CD4-positive, alpha-beta memory T cell (primary cell): ENCODE results near the gene MAP3K20. TPM values are rescaled to one million over a fixed set of nuclear protein-coding genes. Genes with fewer than 3 reads are reported as not detected.

Experiments
- CTCF ChIA-PET: fragments of 350-600 bp; sonication (Branson Sonifier 250); formaldehyde crosslinking; loops from one replicate; lab custom pipeline; 2021; ENCODE audit warnings: inconsistent platforms; ENCODE audit not compliant: partially characterized antibody; lab: Charles Lee
- POLR2A ChIA-PET: fragments of 350-600 bp; sonication (Branson Sonifier 250); formaldehyde crosslinking; loops from one replicate; lab custom pipeline; 2021; ENCODE audit not compliant: partially characterized antibody; lab: Charles Lee
- DNase-seq, 5 donors: peaks; one replicate each; pipeline versions ENCODE4 v3.0.0 to v3.0.0-alpha.2; 2020 to 2022; ENCODE audit warnings: mixed read lengths in 1 of 5
- H3K27ac ChIP-seq: one replicate; pipeline ENCODE4 v1.7.0; 2013; ENCODE audit warnings: low read depth, low read length
- H3K27me3 ChIP-seq: 2 replicates; pipeline ENCODE4 v1.7.0; 2013; ENCODE audit warnings: mild to moderate bottlenecking, low read length, moderate library complexity; ENCODE audit not compliant: insufficient read depth
- H3K36me3 ChIP-seq: 2 replicates; pipeline ENCODE4 v1.7.0; 2013; ENCODE audit warnings: mild to moderate bottlenecking, low read length, moderate library complexity; ENCODE audit not compliant: insufficient read depth
- H3K4me1 ChIP-seq: 2 replicates; pipeline ENCODE4 v1.7.0; 2013; ENCODE audit warnings: mild to moderate bottlenecking, low read length, moderate library complexity; ENCODE audit not compliant: insufficient read depth
- H3K4me3 ChIP-seq, 2 donors: one replicate each; pipeline ENCODE4 v1.7.0; 2013; ENCODE audit warnings: low read length in 2 of 2, mild to moderate bottlenecking in 1 of 2
- H3K9me3 ChIP-seq, 2 donors: one replicate each; pipeline ENCODE4 v1.7.0; 2013; ENCODE audit warnings: low read length in 2 of 2, control low read depth in 1 of 2; ENCODE audit not compliant: control insufficient read depth in 1 of 2
- H3K27ac Mint-ChIP-seq, 7 donors: one replicate each; pipeline ENCODE4 v1.8.0; 2020 to 2021; ENCODE audit warnings: mixed read lengths in 7 of 7, mild to moderate bottlenecking in 6 of 7, inconsistent platforms in 3 of 7, moderate library complexity in 3 of 7
- H3K27me3 Mint-ChIP-seq, 2 donors: one replicate each; pipeline ENCODE4 v1.8.0; 2020 to 2021; ENCODE audit warnings: mixed read lengths in 2 of 2
- H3K36me3 Mint-ChIP-seq, 2 donors: one replicate each; pipeline ENCODE4 v1.8.0; 2020 to 2021; ENCODE audit warnings: mixed read lengths in 2 of 2, inconsistent platforms in 1 of 2, mild to moderate bottlenecking in 1 of 2
- H3K4me1 Mint-ChIP-seq, 4 donors: one replicate each; pipeline ENCODE4 v1.8.0; 2020 to 2021; ENCODE audit warnings: mixed read lengths in 4 of 4, mild to moderate bottlenecking in 1 of 4
- H3K4me3 Mint-ChIP-seq, 8 donors: one replicate each; pipeline ENCODE4 v1.8.0; 2020 to 2021; ENCODE audit warnings: mixed read lengths in 8 of 8, mild to moderate bottlenecking in 7 of 8, moderate library complexity in 6 of 8, inconsistent platforms in 3 of 8
- H3K9me3 Mint-ChIP-seq, 8 donors: one replicate each; pipeline ENCODE4 v1.8.0; 2020 to 2021; ENCODE audit warnings: mixed read lengths in 8 of 8, mild to moderate bottlenecking in 5 of 8, inconsistent platforms in 3 of 8, moderate library complexity in 1 of 8
- intact Hi-C: fragments of 100-400 bp; cut with micrococcal nuclease; formaldehyde crosslinking; loops from one replicate; pipeline ENCODE4 v1.15.1; 2023
- polyA plus RNA-seq, 2 donors: library from polyadenylated mRNA; unstranded; fragments of 300-500 nt; fragmentation: Illumina TruSeq; gene quantifications; one replicate each; pipeline ENCODE4 v1.2.3, GENCODE V29; 2021
- total RNA-seq, 2 experiments: library from RNA; stranded (reverse); gene quantifications; one replicate each; pipeline ENCODE4 v1.2.3, GENCODE V29; 2021

Gene MAP3K20
- total and polyA plus RNA-seq, 4 experiments from 2014 or later: 0.67 to 2.5 (median 0.82) TPM

DNA sequence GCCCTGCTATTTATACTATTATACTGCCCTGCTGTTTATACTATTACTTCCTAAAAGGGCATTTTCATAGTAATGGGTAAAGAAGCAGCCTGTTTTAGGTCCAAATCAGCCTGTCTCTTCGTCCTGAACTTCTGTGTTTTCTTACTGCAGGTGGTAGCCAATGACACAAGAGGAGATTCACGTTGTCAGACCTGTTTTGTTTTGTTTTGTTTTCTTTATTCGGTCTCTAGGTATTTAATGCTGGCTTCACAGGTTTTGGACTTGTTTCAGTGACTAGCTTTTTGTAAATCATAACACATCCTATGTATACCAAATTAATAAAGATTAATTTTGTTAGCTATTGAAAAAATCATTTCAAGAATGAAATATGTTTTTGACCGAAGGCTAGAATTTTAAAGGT is 116.4 kb downstream of the MAP3K20 start:
- CTCF ChIA-PET: interaction anchor here (1.0 kb wide), 1 partner anchor 18 kb away, joined by 4 read pairs; no protein-coding TSS in a partner anchor
- H3K36me3 Mint-ChIP-seq: no peaks in the 10 kb centered on the region
- H3K9me3 Mint-ChIP-seq: no peaks in the 10 kb centered on the region
- Histone ChIP-seq H3K27me3 (no peaks in the 10 kb centered on the region), H3K4me3 (no peak overlapping the region), H3K36me3 (no peaks in the 10 kb centered on the region), H3K9me3 (no peaks in the 10 kb centered on the region), H3K4me1 (no peaks in the 10 kb centered on the region), H3K27ac (no peak overlapping the region)
- H3K27ac Mint-ChIP-seq: no peak overlapping the region
- no peaks in the 10 kb centered on the region for H3K27me3 Mint-ChIP-seq
- peaks cover 0 to 2% (median 0%) of the 10 kb centered on the region in 4 donors for H3K4me1 Mint-ChIP-seq
- H3K4me3 Mint-ChIP-seq: no peak overlapping the region
- POLR2A ChIA-PET: no interaction called here
- no peak for DNase-seq
- intact Hi-C loops: no loop called here

GRCh38 chr2:173193925-173194324 is 118.3 kb downstream of the MAP3K20 start:
- intact Hi-C loops: no loop called here
- ChIA-PET POLR2A (no interaction called here), CTCF (interaction anchor here (1.0 kb wide), 2 partner anchors 12 to 166 kb away, joined by 3 read pairs; no protein-coding TSS in a partner anchor)
- no peaks in the 10 kb centered on the region for H3K9me3 ChIP-seq
- no peak overlapping the region for H3K4me3 ChIP-seq
- Mint-ChIP-seq H3K27ac (no peak overlapping the region), H3K4me1 (no peaks in the 10 kb centered on the region), H3K4me3 (no peak overlapping the region), H3K36me3 (no peaks in the 10 kb centered on the region), H3K9me3 (no peaks in the 10 kb centered on the region), H3K27me3 (no peaks in the 10 kb centered on the region)
- no peaks in the 10 kb centered on the region for H3K36me3 ChIP-seq
- no peaks in the 10 kb centered on the region for H3K4me1 ChIP-seq
- no peaks in the 10 kb centered on the region for H3K27me3 ChIP-seq
- DNase-seq: no peak
- no peak overlapping the region for H3K27ac ChIP-seq

DNA sequence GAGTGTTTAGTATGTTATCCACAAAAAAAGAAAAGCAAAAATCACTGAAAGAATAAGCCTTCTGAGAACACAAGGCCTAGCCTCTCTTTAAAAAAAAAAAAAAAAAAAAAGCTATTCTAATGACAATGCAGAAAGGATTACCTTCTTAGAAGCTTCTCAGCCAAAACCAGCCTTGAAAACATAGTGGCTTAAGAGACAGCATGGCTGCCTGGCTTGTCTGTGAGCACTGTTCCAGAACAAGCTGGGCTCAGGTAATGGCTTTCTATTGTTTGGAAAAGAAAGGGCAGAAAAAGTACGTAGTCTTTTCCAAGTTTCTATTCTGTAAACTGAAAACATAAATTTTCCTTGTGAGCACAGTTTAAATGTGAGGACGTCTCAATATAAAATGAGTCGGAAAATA is 119.5 kb downstream of the MAP3K20 start:
- ChIA-PET CTCF (interaction anchor here (1.7 kb wide), 1 partner anchor 15 kb away, joined by 8 read pairs; no protein-coding TSS in a partner anchor), POLR2A (no interaction called here)
- H3K27me3 ChIP-seq: no peaks in the 10 kb centered on the region
- H3K4me1 ChIP-seq: no peaks in the 10 kb centered on the region
- H3K4me1 Mint-ChIP-seq: no peaks in the 10 kb centered on the region
- H3K36me3 Mint-ChIP-seq: no peaks in the 10 kb centered on the region
- intact Hi-C loops: no loop called here
- DNase-seq: no peak
- H3K27ac ChIP-seq: no peak overlapping the region
- H3K36me3 ChIP-seq: no peaks in the 10 kb centered on the region
- no peak overlapping the region for H3K4me3 Mint-ChIP-seq
- H3K27me3 Mint-ChIP-seq: no peaks in the 10 kb centered on the region
- H3K27ac Mint-ChIP-seq: no peak overlapping the region
- no peaks in the 10 kb centered on the region for H3K9me3 ChIP-seq
- no peak overlapping the region for H3K4me3 ChIP-seq
- H3K9me3 Mint-ChIP-seq: no peaks in the 10 kb centered on the region

DNA sequence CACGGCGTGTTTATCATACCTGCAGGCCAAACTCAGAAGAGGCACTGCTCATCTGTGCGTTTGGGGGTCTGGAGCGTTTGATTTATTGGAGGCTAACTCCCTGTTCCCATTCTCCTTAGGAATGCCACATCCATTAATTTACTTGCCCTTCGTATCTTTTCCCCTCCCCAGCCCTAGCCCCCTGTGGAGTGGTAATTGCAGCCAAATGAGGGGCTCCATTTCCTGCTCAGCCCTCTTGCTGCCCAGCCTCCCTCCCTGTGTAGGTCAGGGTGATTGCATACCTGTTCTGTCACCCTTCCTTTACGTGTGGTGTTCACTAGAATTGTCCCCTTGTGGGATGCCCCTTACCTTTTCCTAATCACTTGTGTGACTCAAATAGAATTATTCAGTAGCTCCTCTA is 120.4 kb downstream of the MAP3K20 start:
- DNase-seq: no peak
- no peak overlapping the region for H3K4me3 ChIP-seq
- ChIA-PET CTCF (interaction anchor here (1.7 kb wide), 1 partner anchor 15 kb away, joined by 8 read pairs; no protein-coding TSS in a partner anchor), POLR2A (no interaction called here)
- H3K9me3 Mint-ChIP-seq: no peaks in the 10 kb centered on the region
- no peak overlapping the region for H3K27ac Mint-ChIP-seq
- H3K4me1 ChIP-seq: no peaks in the 10 kb centered on the region
- no peaks in the 10 kb centered on the region for H3K27me3 ChIP-seq
- H3K4me1 Mint-ChIP-seq: no peaks in the 10 kb centered on the region
- intact Hi-C loops: no loop called here
- no peak overlapping the region for H3K27ac ChIP-seq
- no peaks in the 10 kb centered on the region for H3K9me3 ChIP-seq
- no peaks in the 10 kb centered on the region for H3K27me3 Mint-ChIP-seq
- no peaks in the 10 kb centered on the region for H3K36me3 ChIP-seq
- H3K36me3 Mint-ChIP-seq: no peaks in the 10 kb centered on the region
- no peak overlapping the region for H3K4me3 Mint-ChIP-seq

DNA sequence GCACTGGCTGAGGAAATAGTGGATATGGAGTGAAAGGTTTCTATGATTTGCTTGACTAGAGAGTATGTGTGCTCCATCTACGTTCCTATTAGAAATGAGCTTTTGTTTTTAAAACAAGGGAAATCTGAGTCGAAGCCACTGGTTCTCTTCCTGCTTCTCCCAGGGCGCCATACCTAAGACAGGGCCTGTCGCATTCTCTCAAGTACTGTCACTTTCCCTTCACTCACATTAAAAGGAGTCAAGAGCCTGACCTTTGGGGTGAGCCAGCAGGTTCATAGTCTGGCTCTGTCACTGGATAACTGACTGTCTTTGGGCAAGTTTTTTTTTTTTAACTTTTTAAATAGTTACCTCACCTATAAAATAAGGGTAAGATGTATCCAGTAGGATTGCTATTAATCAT is 121.0 kb downstream of the MAP3K20 start:
- intact Hi-C loops: no loop called here
- Mint-ChIP-seq H3K36me3 (no peaks in the 10 kb centered on the region), H3K9me3 (no peaks in the 10 kb centered on the region), H3K4me1 (no peaks in the 10 kb centered on the region), H3K27ac (no peak overlapping the region), H3K4me3 (no peak overlapping the region), H3K27me3 (no peaks in the 10 kb centered on the region)
- Histone ChIP-seq H3K27ac (no peak overlapping the region), H3K4me3 (no peak overlapping the region), H3K9me3 (no peaks in the 10 kb centered on the region), H3K36me3 (no peaks in the 10 kb centered on the region), H3K4me1 (no peaks in the 10 kb centered on the region), H3K27me3 (no peaks in the 10 kb centered on the region)
- ChIA-PET CTCF (interaction anchor here (1.7 kb wide), 1 partner anchor 14 kb away, joined by 8 read pairs; no protein-coding TSS in a partner anchor), POLR2A (no interaction called here)
- DNase-seq: no peak

DNA sequence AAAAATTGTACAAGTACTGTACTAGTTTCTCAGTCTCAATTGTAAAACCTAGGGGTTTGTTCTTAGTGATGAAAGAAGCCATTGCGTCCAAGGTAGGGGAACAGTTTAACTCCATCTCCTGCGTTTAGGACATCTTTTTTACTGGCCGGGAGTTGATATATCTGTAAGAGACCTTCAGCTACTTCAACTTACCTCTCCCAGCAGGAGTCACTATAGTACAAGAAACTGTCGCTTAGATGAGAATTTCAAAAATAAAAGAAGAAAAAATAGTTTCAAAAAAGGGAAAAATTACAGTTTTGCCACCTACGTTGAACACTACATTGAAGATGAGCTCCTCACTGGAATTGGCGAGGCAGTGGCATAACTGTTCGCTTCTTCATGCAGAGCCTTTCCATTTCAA is 122.7 kb downstream of the MAP3K20 start:
- intact Hi-C loops: no loop called here
- Histone ChIP-seq H3K27me3 (no peaks in the 10 kb centered on the region), H3K9me3 (no peaks in the 10 kb centered on the region), H3K36me3 (no peaks in the 10 kb centered on the region), H3K4me1 (no peaks in the 10 kb centered on the region), H3K27ac (no peak overlapping the region), H3K4me3 (no peak overlapping the region)
- H3K9me3 Mint-ChIP-seq: no peaks in the 10 kb centered on the region
- no peaks in the 10 kb centered on the region for H3K4me1 Mint-ChIP-seq
- H3K36me3 Mint-ChIP-seq: no peaks in the 10 kb centered on the region
- CTCF ChIA-PET: interaction anchor here (1.5 kb wide), 1 partner anchor 172 kb away, joined by 4 read pairs; no protein-coding TSS in a partner anchor
- H3K4me3 Mint-ChIP-seq: no peak overlapping the region
- no peaks in the 10 kb centered on the region for H3K27me3 Mint-ChIP-seq
- no peak for DNase-seq
- POLR2A ChIA-PET: no interaction called here
- no peak overlapping the region for H3K27ac Mint-ChIP-seq

- Mint-ChIP-seq H3K27me3 (no peaks in the 10 kb centered on the region), H3K36me3 (no peaks in the 10 kb centered on the region), H3K9me3 (no peaks in the 10 kb centered on the region), H3K4me1 (no peaks in the 10 kb centered on the region), H3K27ac (no peak overlapping the region), H3K4me3 (no peak overlapping the region)
- no peak overlapping the region for H3K4me3 ChIP-seq
- H3K27ac ChIP-seq: no peak overlapping the region
- POLR2A ChIA-PET: no interaction called here
- no peak for DNase-seq
- H3K4me1 ChIP-seq: no peaks in the 10 kb centered on the region
- H3K9me3 ChIP-seq: no peaks in the 10 kb centered on the region
- no peaks in the 10 kb centered on the region for H3K27me3 ChIP-seq
- CTCF ChIA-PET: interaction anchor here (1.6 to 1.9 kb wide), 2 partner anchors 11 to 173 kb away, joined by 4 to 14 read pairs; no protein-coding TSS in a partner anchor
- intact Hi-C loops: no loop called here
- H3K36me3 ChIP-seq: no peaks in the 10 kb centered on the region
These were observed 123.6 kb downstream of the MAP3K20 start for GRCh38 chr2:173199294-173199693.
